ENCODE data around the gene SYT13.

The SYT13 gene

DNA sequence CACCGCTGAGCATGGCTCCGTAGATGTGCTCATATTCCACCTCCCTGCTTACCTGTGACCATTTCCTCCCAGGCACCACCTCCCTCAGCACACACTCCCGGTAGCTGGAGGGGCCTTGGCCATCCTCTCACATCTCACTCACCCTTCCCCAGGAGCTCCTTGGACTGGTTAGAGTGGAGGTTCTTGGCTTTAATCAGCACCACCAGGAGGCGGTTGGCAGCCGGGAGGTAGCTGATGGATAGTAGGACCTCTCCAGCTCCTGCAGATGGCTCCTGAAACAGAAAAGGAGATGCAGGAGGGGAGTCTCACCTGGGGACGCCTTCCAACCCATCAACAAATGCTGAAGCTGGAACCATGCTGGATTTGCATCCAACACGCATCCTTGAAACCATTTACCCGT, 39.9 kb downstream of the SYT13 start:
- DNase-seq (ENCODE audit: low spot score), result no peak

DNA sequence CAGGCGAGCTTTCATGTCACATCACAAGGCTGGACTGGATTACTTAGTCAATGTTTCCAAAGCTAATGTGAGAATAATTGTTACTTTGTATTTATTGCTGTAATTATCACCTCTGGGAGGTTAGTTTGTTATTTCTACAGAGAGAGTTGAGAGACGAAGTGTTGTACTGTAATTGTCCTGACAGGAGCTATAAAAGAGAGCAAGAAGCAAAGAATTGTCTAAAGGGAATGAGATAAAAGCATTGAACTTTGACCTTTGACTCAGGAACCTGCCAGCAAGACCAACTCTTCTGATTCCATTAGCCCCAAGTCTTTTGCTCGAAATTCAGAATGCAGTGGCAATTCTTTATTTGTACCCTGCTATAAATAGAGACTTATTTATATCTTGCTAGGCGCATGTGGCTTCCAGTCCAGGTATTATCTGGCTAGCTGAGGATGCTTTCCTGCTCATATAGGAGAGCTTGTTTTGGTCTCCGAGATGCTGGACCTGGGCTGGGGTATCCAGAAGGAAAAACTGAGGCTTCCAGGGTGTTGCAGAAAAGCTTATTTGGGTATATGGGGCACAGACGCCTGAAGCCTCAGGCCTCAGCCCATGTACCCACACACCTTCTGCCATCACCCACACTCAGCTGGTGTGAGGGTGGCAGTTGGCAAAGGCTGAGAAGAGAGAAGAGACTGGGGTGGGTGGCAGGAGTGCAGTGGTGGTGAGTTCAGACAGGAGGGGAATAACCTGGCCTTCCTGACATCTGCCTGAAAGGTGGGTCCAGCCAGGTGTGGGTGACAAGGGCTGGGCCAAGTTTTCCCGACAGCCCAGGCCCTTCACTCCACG, 40.7 kb downstream of the SYT13 start:
- DNase-seq (ENCODE audit: low spot score), result no peak

DNA sequence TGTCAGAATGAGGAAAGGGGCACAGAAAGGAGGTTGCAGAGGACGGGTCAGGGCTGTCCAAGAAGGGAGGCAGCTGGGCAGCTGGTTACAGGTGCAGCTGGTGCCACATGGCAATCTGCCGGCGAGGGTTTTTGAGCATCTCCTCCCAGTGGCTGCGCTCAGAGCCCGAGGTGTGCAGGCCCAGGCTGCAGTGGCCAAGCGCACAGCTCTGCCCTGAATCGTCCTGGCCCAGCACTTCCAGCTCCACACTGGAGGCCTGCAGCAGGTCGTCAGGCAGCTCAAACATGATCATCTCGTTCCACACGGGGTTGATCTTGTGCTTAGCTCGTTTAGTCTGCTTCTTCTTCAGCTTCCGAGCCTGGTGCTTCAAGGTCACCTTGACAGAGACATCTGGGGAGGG, 42.2 kb downstream of the SYT13 start:
- no peak for DNase-seq (ENCODE audit: low spot score)

DNA sequence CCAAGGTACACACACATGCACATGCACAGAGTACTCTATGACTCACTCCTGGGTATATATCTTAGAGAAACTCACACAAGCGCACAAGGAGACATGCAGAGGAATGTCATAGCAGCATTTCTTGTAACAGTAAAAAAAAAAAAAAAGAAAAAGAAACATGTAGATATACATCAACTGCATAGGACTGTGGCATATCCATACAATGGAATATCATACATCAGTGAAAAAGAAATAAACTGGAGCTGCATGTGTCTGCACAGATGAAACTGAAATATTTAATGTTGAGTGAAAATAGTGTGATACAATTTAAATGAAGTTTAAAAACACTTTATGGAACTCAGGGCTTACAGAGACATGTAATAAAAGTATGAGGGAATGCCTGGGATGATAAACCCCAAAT, 46.4 kb downstream of the SYT13 start:
- DNase-seq (ENCODE audit: low spot score), result no peak

DNA sequence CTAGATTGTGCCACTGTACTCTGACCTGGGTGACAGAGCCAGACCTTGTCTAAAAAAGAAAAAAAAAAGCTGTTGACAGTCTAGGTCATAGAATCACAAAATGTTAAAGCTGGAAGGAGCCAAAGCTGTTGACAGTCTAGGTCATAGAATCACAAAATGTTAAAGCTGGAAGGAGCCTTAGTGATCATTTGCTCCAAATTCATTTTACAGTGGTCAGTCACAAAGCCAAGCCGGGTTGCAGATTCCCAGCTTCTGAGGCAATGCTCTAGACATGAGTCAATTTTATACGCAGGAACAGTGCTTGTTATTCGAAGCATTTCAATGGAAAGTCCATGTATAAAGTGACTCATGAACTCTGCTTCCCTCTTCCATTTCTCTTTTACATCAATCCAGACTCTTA, 47.4 kb downstream of the SYT13 start:
- DNase-seq (ENCODE audit: low spot score), result peak; percentile 88

DNA sequence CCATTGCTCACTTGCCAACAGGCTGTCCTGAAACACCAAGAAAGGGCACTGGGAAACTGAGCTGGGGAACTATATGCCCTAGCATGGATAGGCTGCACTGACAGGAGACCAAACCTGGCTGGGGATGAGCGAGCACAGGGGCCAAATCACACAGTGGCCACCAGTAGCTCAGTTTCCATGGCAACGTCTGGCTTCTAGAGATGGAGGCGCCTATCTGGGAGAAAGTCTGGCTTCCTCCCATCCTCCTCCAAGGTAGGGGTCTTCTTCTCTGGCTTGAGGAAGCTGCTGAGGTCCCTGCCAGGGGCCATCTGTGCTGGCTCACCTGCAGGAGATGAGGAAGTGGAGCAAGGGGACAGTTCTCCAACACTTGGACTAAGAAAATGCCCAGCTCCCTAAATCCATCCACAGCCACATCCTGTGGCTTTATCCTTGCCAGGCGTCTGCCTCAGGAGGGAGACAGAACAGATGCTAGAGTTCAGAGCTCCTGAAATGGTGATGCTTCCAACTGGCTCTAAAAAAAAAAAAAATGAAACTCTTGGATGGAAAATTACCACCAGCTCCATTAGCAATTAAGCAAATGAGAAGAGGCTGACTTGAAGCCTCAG, 48.3 kb downstream of the SYT13 start:
- DNase-seq (ENCODE audit: low spot score), result no peak

DNA sequence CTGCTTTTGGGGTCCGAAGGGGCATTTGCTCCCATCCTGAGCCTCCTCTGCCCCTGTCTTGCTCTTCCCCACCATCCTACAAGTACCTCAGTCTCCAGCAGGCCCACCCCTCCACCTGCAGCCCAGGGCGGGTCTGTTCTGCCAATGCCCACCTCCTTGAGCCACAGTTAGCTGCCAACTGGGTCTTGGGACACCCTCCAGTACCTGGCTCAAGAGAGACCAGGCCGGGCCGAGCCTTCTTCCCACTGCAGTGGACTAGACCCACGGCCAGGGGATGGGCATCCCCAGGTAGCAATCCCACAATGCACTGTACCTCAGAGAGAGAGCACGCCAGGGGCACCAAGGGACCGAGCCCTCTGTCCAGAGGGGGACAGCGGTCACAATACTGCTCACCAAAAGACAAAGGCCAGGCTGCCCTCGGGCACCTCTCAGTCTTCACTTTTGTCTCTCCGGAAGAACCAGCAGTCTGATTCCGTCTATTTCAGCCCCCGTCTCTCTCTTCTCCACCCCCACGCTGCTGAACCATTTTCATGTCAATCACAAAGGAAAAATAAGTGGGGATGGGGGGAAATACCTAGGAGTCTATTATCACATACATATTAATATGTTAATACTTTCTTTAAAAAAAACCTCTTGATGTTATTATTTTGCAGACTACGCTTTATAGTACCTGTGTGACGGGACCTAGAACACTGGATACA, 51.7 kb downstream of the SYT13 start:
- DNase-seq (ENCODE audit: low spot score), result no peak

DNA sequence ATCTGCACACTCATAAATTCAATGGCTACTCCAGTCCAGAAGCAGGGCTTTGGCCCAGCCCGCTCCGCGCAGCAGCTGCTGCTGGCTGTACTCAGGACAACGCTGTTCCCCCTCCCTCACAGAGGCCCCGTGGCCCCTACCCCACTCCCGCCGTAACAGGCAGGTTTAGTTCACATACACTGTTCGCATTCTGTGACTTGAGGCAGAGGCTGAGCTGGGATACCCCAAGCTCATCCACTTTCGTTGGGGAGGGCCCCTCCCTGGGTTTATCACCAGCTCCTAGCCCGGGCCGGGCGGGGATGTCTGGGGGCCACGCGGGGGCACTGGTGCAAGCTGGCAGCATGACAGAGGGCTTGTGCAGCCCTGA, 52.4 kb downstream of the SYT13 start:
- no peak for DNase-seq (ENCODE audit: low spot score)

DNA sequence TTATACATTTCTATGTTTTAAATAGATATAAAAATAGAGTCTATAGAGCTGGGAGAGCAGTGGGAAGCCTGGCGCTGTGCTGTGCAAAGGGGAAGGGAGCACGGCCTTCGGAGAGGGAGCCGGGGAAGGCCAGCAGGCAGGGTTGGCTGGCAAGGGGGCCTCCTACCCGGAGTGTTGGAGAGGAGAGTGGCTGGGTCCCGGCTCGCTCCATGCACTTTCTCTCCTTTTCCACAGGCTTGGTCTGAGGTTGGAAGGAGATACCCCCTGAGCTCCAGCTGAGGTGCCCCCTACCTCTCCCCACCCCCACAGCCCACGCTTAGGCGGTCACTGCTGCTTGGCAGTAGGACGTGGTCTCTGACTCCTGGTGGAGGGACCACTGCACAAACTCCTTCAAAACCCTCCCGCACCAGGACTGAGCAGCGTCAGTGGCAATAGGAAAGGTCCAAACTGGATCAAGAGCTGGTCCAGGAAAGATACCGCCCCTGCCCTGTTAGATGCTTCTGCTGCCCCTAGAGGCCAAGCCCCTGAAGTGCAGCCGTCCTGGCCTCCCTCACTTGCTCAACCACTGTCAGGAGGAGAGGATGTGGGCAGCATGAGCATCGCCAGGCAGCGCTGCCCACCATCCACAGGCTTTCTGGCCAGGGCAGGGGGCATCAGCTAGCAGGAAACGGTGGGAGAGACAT, 52.9 kb downstream of the SYT13 start:
- DNase-seq (ENCODE audit: low spot score), result peak; percentile 56

DNA sequence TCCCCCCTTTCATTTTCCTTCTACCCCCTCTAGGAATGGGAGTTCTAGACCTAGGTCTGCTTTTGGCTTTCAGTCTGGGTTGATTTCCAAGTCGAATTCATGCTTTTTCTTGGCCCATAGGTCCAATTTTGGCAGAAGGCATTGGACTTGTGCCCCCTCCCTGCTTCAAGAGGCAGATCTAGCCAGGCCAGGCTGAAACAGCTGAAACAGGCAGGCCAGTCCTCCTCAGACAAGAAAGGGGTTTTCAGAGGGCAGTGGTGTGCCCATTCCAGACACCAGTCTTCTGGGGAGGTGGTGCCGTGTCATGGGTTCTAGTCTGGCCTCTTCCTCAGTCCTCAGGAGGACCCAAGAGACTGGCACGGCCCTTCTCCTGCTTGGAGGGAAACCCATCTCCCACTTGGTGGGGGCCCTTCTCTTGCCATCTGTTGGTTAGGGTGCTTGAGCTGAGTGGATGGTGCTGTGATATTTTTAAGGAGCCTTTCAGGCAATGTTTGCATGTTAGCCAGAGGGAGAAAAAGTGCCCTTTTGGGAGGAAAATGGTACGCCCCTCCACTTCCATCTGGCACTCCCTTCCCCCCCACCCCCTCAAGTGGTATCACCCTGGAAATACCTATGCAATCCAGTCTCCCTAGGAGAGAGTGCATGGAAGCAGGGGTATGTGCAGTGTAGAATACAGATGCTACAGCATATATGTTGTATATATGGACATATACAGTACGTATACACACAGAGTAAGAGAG, 53.6 kb downstream of the SYT13 start:
- DNase-seq (ENCODE audit: low spot score), result no peak

DNA sequence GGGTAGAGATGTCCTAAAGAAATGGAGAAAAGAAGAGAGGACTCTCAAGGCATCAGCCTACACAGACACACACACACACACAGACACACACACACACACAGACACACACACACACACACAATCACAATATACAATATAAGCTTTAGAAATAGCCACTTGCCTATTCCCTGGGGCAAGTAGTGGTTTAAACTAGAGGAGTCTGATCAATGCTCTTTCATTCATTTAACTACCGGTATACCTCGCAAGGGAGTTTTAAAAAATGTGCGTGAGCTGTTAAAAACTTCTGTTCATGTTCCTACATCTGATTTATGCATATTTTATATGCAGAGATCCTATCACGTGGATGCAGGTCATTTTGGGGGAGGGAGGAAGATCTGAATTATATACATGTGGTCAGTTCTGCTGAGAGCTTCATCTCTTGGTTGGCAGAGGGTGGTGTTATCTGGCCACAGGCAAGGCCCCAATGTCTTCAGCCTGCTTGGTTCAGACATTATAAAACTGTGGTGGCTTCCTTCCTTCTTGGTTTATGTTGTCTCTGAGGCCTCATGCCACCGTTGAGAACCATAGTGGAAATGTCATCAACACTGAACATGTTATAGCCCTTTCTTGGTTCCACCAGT, 56.6 kb downstream of the SYT13 start:
- no peak for DNase-seq (ENCODE audit: low spot score)

DNA sequence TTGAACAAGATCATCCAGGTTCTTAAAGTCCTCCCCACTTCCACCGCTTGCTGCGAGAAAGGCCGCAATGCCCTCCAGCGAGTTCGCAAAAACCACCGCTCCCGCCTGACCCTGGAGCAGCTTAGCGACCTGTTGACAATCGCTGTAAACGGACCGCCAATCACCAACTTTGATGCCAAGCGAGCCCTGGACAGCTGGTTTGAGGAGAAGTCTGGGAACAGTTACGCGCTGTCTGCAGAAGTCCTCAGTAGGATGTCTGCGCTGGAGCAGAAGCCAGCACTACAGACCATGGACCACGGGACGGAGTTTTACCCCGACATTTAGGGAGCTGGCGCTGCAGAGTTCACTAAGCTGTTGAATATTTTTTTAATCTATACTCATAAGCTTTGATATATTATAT, 58.3 kb downstream of the SYT13 start:
- DNase-seq (ENCODE audit: low spot score), result no peak

DNA sequence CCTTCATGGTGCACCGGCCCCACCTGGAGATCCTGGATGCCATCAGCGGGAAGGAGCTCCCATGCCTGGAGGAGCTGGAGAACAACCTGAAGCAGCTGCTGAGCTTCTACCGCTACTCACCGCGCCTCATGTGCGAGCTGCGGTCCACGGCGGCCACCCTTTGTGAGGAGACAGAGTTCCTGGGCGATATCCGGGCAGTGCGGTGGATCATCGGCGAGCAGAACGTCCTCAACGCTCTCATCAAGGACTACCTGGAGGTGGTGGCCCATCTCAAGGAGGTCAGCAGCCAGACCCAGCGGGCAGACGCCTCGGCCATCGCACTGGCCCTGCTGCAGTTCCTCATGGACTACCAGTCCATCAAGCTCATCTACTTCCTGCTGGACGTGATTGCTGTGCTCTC, 59.2 kb downstream of the SYT13 start:
- DNase-seq (ENCODE audit: low spot score), result no peak

DNA sequence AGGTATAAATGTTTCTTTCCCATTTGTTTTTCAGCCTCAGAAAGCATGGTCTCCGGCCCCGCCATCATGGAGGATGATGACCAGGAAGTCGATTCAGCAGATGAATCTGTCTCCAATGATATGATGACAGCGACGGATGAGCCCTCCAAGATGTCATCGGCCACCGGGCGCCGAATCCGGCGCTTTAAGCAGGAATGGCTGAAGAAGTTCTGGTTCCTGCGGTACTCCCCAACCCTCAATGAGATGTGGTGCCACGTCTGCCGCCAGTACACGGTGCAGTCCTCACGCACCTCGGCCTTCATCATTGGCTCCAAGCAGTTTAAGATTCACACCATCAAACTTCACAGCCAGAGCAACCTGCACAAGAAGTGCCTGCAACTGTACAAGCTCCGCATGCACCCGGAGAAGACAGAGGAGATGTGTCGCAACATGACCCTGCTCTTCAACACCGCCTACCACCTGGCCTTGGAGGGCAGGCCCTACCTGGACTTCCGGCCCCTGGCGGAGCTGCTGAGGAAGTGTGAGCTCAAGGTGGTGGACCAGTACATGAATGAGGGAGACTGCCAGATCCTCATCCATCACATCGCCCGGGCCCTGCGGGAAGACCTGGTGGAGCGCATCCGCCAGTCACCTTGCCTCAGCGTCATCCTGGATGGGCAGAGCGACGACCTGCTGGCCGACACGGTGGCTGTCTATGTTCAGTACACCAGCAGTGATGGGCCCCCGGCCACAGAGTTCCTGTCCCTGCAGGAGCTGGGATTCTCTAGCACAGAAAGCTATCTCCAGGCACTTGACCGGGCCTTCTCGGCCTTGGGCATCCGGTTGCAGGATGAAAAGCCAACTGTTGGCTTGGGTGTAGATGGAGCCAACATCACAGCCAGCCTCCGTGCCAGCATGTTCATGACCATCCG, 59.9 kb downstream of the SYT13 start:
- DNase-seq (ENCODE audit: low spot score), result no peak

DNA sequence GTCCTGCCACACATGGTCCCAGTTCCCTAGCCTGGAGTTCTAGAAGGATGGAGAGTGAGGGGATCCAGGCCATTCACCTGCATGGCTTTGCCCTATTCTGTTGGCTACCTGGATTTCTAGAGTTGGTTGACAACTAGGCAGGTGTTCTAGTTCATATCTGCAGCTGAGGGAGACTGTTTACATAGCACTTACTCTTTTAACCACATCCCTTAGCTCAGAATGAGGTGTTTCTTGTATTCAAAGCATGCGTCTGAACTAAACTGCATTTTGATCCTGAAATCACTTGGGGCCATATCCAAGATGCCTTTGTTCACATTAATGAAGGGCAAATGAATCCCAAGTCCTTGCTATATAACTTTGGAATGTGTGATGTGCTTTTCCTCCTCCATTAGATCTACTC, 60.9 kb downstream of the SYT13 start:
- no peak for DNase-seq (ENCODE audit: low spot score)

DNA sequence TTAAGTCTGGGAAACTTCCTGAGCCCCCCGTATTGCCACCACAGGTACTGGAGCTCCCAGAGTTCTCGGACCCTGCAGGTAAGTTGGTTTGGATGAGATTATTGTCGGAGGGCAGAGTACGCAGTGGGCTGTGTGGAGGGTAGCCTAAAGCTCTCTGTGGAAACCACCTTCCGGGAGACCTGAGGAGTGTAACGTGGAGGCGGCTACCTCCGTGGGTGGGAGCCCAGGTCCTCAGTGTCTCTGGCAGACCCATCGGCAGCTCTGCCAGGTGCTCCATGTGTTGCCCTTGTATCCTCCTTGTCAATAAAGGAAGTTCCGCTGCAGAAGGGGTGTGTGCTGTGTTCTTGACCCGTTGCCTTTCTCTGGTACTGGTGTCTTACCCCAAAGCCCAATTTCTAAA, 61.4 kb downstream of the SYT13 start:
- no peak for DNase-seq (ENCODE audit: low spot score)

DNA sequence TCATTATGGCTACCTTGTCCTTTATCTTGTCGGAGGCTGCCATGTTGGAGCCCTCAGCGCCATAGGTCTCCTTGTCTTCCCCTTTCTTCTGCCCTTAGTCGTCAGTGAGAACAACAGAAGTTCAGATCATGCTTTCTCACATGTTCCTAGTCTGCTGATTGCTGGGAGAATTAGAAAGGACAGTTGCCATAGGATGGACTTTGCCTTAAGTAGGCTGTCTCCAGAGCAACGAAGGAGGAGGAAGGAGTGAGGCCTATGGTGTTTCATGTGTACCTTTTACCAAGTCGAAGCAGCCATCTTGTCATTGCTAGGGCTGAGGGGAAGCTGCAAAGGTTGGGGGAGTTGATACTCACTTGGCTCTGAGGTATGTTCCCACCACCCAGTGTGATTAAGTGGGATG, 62.6 kb downstream of the SYT13 start:
- DNase-seq (ENCODE audit: low spot score), result no peak

DNA sequence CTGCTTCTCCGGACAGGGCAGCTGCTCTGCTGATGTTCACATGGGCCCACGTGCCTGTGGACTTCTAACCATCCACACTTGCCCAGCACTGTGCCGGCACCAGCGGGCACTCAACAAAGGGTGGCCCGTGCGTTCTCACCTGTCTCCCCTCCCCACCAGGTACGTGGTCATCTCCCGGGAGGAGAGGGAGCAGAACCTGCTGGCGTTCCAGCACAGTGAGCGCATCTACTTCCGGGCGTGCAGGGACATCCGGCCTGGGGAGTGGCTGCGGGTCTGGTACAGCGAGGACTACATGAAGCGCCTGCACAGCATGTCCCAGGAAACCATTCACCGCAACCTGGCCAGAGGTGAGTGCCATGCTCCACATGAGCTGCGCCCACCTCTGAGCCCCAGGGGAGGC, 66.7 kb downstream of the SYT13 start:
- no peak for DNase-seq (ENCODE audit: low spot score)

DNA sequence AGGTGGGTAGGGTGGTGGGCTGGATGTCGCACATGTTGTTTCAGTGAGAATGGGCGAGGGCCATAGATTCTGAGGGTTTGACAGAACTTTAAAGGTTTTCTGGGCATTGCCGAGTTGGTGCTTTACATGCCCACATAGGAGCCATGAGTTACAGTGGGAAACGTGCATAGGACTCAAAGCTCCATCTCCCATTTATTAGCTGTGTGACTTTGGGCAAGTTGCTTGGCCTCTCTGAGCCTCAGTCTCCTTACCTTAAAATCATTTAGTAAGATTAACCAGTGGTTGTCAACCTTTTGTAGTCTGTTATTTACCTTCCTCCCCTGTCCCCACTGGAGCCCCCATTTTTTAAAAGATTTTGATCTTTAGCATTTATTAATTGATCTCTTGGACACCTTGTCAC, 67.4 kb downstream of the SYT13 start:
- no peak for DNase-seq (ENCODE audit: low spot score)

DNA sequence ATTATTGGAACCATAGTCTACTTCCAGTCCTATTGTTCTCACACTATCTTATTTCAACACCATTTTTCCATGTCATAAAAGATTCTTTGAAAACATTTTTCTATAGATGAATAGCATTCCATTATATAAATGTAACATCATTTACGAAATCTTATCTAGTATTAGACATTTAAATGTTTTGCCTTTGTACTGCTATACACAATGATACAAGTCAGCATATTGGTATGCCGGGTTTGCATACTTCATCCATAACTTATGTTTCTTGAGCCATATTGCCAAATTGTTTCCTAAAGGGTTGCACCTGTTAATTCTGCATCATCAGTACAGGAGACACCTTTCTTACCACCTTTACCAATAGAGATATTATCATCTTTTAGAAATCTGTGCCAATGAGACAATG, 68.2 kb downstream of the SYT13 start:
- DNase-seq (ENCODE audit: low spot score), result no peak

DNA sequence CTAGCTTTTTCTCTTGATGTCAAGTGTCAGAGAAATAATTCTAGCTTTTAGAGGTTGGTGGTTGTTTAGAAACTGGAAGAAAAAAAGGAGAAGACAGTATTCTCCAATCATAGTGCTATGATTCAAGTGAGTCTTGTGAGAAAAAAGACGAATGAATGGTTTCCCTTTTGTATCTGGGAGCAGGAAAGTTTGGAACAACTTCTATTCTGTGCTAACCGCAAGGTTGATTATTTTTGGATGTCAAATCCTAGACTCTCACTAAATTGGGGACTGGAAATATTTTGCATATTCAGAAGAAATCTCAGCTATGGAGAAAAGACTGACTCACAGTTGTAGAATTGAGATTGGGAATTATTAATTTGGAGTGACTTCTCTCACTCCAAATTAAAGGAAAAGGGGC, 69.2 kb downstream of the SYT13 start:
- no peak for DNase-seq (ENCODE audit: low spot score)

All from kidney tubule cell (primary cell).